CD8-positive, alpha-beta memory T cell (primary cell): ENCODE data around the gene MRPS25. TPM values are rescaled to one million over a fixed set of nuclear protein-coding genes. Genes with fewer than 3 reads are reported as not detected.

ENCODE experiments used
- CTCF ChIA-PET: fragments of 350-600 bp; sonication (Branson Sonifier 250); formaldehyde crosslinking; loops from one replicate; lab custom pipeline; 2021; ENCODE audit warnings: antibody characterized with exemption; lab: Charles Lee
- POLR2A ChIA-PET: fragments of 350-600 bp; sonication (Branson Sonifier 250); formaldehyde crosslinking; loops from one replicate; lab custom pipeline; 2021; ENCODE audit warnings: antibody characterized with exemption; lab: Charles Lee
- DNase-seq, 5 donors: peaks; one replicate each; pipeline versions ENCODE4 v3.0.0 to v3.0.0-alpha.2; 2020 to 2022; ENCODE audit warnings: mixed read lengths in 1 of 5
- H3K27ac ChIP-seq: one replicate; pipeline ENCODE4 v1.7.0; 2013; ENCODE audit warnings: low read depth, mild to moderate bottlenecking, low read length, moderate library complexity
- H3K27me3 ChIP-seq: 2 replicates; pipeline ENCODE4 v1.7.0; 2013; ENCODE audit warnings: low read length, mild to moderate bottlenecking; ENCODE audit not compliant: insufficient read depth, poor library complexity, severe bottlenecking
- H3K36me3 ChIP-seq: 2 replicates; pipeline ENCODE4 v1.7.0; 2013; ENCODE audit warnings: mild to moderate bottlenecking, low read length, moderate library complexity; ENCODE audit not compliant: insufficient read depth
- H3K4me1 ChIP-seq: 2 replicates; pipeline ENCODE4 v1.7.0; 2013; ENCODE audit warnings: mild to moderate bottlenecking, low read length, moderate library complexity; ENCODE audit not compliant: insufficient read depth
- H3K4me3 ChIP-seq: 2 replicates; pipeline ENCODE4 v1.7.0; 2013; ENCODE audit warnings: mild to moderate bottlenecking, low read length
- H3K9me3 ChIP-seq: 2 replicates; pipeline ENCODE4 v1.7.0; 2013; ENCODE audit warnings: mild to moderate bottlenecking, low read length
- H3K27ac Mint-ChIP-seq, 8 donors: one replicate each; pipeline ENCODE4 v1.8.0; 2020 to 2021; ENCODE audit warnings: mixed read lengths in 8 of 8, mild to moderate bottlenecking in 6 of 8, inconsistent platforms in 3 of 8, moderate library complexity in 3 of 8
- H3K27me3 Mint-ChIP-seq, 2 donors: one replicate each; pipeline ENCODE4 v1.8.0; 2020 to 2021; ENCODE audit warnings: mixed read lengths in 2 of 2, mild to moderate bottlenecking in 1 of 2, moderate library complexity in 1 of 2
- H3K36me3 Mint-ChIP-seq, 3 donors: one replicate each; pipeline ENCODE4 v1.8.0; 2020 to 2021; ENCODE audit warnings: mixed read lengths in 3 of 3, inconsistent platforms in 1 of 3, mild to moderate bottlenecking in 1 of 3
- H3K4me1 Mint-ChIP-seq, 3 donors: one replicate each; pipeline ENCODE4 v1.8.0; 2020 to 2021; ENCODE audit warnings: mixed read lengths in 3 of 3, inconsistent platforms in 1 of 3, mild to moderate bottlenecking in 1 of 3
- H3K4me3 Mint-ChIP-seq, 7 donors: one replicate each; pipeline ENCODE4 v1.8.0; 2020 to 2021; ENCODE audit warnings: mixed read lengths in 7 of 7, mild to moderate bottlenecking in 6 of 7, moderate library complexity in 4 of 7, inconsistent platforms in 2 of 7
- H3K9me3 Mint-ChIP-seq, 5 donors: one replicate each; pipeline ENCODE4 v1.8.0; 2020 to 2022; ENCODE audit warnings: mixed read lengths in 5 of 5, mild to moderate bottlenecking in 3 of 5, moderate library complexity in 2 of 5, inconsistent platforms in 1 of 5
- polyA plus RNA-seq: library from polyadenylated mRNA; unstranded; fragments of 300-500 nt; fragmentation: Illumina TruSeq; gene quantifications from one replicate; pipeline ENCODE4 v1.2.3, GENCODE V29; 2021
- total RNA-seq, 2 experiments: library from RNA; stranded (reverse); gene quantifications; one replicate each; pipeline ENCODE4 v1.2.3, GENCODE V29; 2021

MRPS25 gene
- 10 to 100 TPM; 82.7 to 84.7 TPM for total RNA-seq
- 20.2 TPM for polyA plus RNA-seq

GRCh38 chr3:15064835-15065549 lies at the start of gene MRPS25:
Gene MRPS25, minus strand, starts transcription at chr3:15065315. Its CDS starts 121 bp downstream, at chr3:15065194.
- Mint-ChIP-seq H3K36me3 (peaks cover 0 to 8% (median 0%) of the 10 kb centered on the region in 3 donors), H3K9me3 (no peaks in the 10 kb centered on the region), H3K4me1 (peaks cover 27 to 31% (median 31%) of the 10 kb centered on the region in 3 donors), H3K4me3 (peak within 1 kb of the TSS; percentile 93 to 99 (median 97)), H3K27me3 (no peaks in the 10 kb centered on the region), H3K27ac (peak within 1 kb of the TSS; percentile 85 to 98 (median 95))
- Histone ChIP-seq H3K4me1 (peaks cover 16% of the 10 kb centered on the region), H3K36me3 (no peaks in the 10 kb centered on the region), H3K9me3 (no peaks in the 10 kb centered on the region), H3K4me3 (peak within 1 kb of the TSS; percentile 65), H3K27me3 (no peaks in the 10 kb centered on the region), H3K27ac (peak within 1 kb of the TSS; percentile 83)
- ChIA-PET CTCF (interaction anchor here (0.9 to 2.4 kb wide), 8 partner anchors 10 to 144 kb away, joined by 3 to 11 read pairs (median 3); partner anchors contain the start of gene RBSN), POLR2A (interaction anchor here (0.6 to 2.6 kb wide), 7 partner anchors 10 to 1660 kb away, joined by 3 to 19 read pairs (median 3); partner anchors contain the start of genes CAPN7, CCDC174, NR2C2 and RBSN)
- peak; percentile 83 to 93 (median 85) for DNase-seq

GRCh38 chr3:15113884-15114283 lies 48.8 kb upstream of the MRPS25 start:
- H3K4me3 Mint-ChIP-seq = no peak overlapping the region
- DNase-seq = no peak
- no peaks in the 10 kb centered on the region for H3K36me3 ChIP-seq
- no peaks in the 10 kb centered on the region for H3K27me3 ChIP-seq
- no peaks in the 10 kb centered on the region for H3K36me3 Mint-ChIP-seq
- no peaks in the 10 kb centered on the region for H3K4me1 ChIP-seq
- POLR2A ChIA-PET = no interaction called here
- CTCF ChIA-PET = no interaction called here
- peaks cover 3 to 6% of the 10 kb centered on the region in 2 donors for H3K27me3 Mint-ChIP-seq
- H3K4me1 Mint-ChIP-seq = peaks cover 0 to 5% (median 0%) of the 10 kb centered on the region in 3 donors
- no peak overlapping the region for H3K4me3 ChIP-seq
- no peak overlapping the region for H3K27ac Mint-ChIP-seq
- H3K9me3 ChIP-seq = no peaks in the 10 kb centered on the region
- H3K27ac ChIP-seq = no peak overlapping the region
- H3K9me3 Mint-ChIP-seq = no peaks in the 10 kb centered on the region

- no peaks in the 10 kb centered on the region for H3K9me3 ChIP-seq
- POLR2A ChIA-PET = no interaction called here
- peaks cover 3 to 4% of the 10 kb centered on the region in 2 donors for H3K27me3 Mint-ChIP-seq
- no peaks in the 10 kb centered on the region for H3K27me3 ChIP-seq
- no peak overlapping the region for H3K27ac ChIP-seq
- no peak overlapping the region for H3K4me3 ChIP-seq
- CTCF ChIA-PET = no interaction called here
- H3K9me3 Mint-ChIP-seq = no peaks in the 10 kb centered on the region
- H3K4me1 ChIP-seq = no peaks in the 10 kb centered on the region
- H3K36me3 Mint-ChIP-seq = no peaks in the 10 kb centered on the region
- H3K27ac Mint-ChIP-seq = no peak overlapping the region
- no peaks in the 10 kb centered on the region for H3K36me3 ChIP-seq
- H3K4me1 Mint-ChIP-seq = peaks cover 0 to 2% (median 0%) of the 10 kb centered on the region in 3 donors
- DNase-seq = no peak
- no peak overlapping the region for H3K4me3 Mint-ChIP-seq
Measured at GRCh38 chr3:15113471-15113870, 48.4 kb upstream of the MRPS25 start.

GRCh38 chr3:15112011-15112410 lies 46.9 kb upstream of the MRPS25 start:
- H3K27me3 Mint-ChIP-seq = peaks cover 4 to 7% of the 10 kb centered on the region in 2 donors
- no peak for DNase-seq
- Histone ChIP-seq H3K27ac (no peak overlapping the region), H3K36me3 (no peaks in the 10 kb centered on the region), H3K9me3 (no peaks in the 10 kb centered on the region), H3K4me3 (no peak overlapping the region), H3K27me3 (no peaks in the 10 kb centered on the region), H3K4me1 (no peaks in the 10 kb centered on the region)
- H3K9me3 Mint-ChIP-seq = no peaks in the 10 kb centered on the region
- POLR2A ChIA-PET = no interaction called here
- peaks cover 0 to 4% (median 3%) of the 10 kb centered on the region in 3 donors for H3K4me1 Mint-ChIP-seq
- H3K4me3 Mint-ChIP-seq = no peak overlapping the region
- H3K27ac Mint-ChIP-seq = no peak overlapping the region
- CTCF ChIA-PET = no interaction called here
- H3K36me3 Mint-ChIP-seq = no peaks in the 10 kb centered on the region

- Histone ChIP-seq H3K27ac (no peak overlapping the region), H3K4me3 (no peak overlapping the region), H3K27me3 (no peaks in the 10 kb centered on the region), H3K36me3 (no peaks in the 10 kb centered on the region), H3K9me3 (no peaks in the 10 kb centered on the region), H3K4me1 (no peaks in the 10 kb centered on the region)
- Mint-ChIP-seq H3K27ac (no peak overlapping the region), H3K36me3 (no peaks in the 10 kb centered on the region), H3K4me1 (peaks cover 0 to 4% (median 3%) of the 10 kb centered on the region in 3 donors), H3K27me3 (peaks cover 4 to 16% of the 10 kb centered on the region in 2 donors), H3K4me3 (no peak overlapping the region), H3K9me3 (no peaks in the 10 kb centered on the region)
- ChIA-PET CTCF (interaction anchor here (5.9 kb wide), 1 partner anchor 7 kb away, joined by 44 read pairs; no protein-coding TSS in a partner anchor), POLR2A (no interaction called here)
- DNase-seq = no peak
Measured at GRCh38 chr3:15110206-15110605, 45.1 kb upstream of the MRPS25 start.

GRCh38 chr3:15108869-15109268 lies 43.8 kb upstream of the MRPS25 start:
- Histone ChIP-seq H3K27ac (no peak overlapping the region), H3K27me3 (no peaks in the 10 kb centered on the region), H3K4me1 (no peaks in the 10 kb centered on the region), H3K9me3 (no peaks in the 10 kb centered on the region), H3K4me3 (no peak overlapping the region), H3K36me3 (no peaks in the 10 kb centered on the region)
- H3K27ac Mint-ChIP-seq = no peak overlapping the region
- no peak overlapping the region for H3K4me3 Mint-ChIP-seq
- POLR2A ChIA-PET = no interaction called here
- no peaks in the 10 kb centered on the region for H3K36me3 Mint-ChIP-seq
- H3K9me3 Mint-ChIP-seq = no peaks in the 10 kb centered on the region
- peaks cover 0 to 4% (median 3%) of the 10 kb centered on the region in 3 donors for H3K4me1 Mint-ChIP-seq
- CTCF ChIA-PET = interaction anchor here (0.9 to 5.9 kb wide), 5 partner anchors 9 to 98 kb away, joined by 3 to 44 read pairs (median 3); no protein-coding TSS in a partner anchor
- H3K27me3 Mint-ChIP-seq = peaks cover 4 to 18% of the 10 kb centered on the region in 2 donors
- no peak for DNase-seq

GRCh38 chr3:15108082-15108545 lies 43.0 kb upstream of the MRPS25 start:
- no peaks in the 10 kb centered on the region for H3K27me3 ChIP-seq
- H3K36me3 Mint-ChIP-seq = no peaks in the 10 kb centered on the region
- no peak overlapping the region for H3K4me3 ChIP-seq
- H3K36me3 ChIP-seq = no peaks in the 10 kb centered on the region
- H3K4me1 Mint-ChIP-seq = peaks cover 0 to 4% (median 3%) of the 10 kb centered on the region in 3 donors
- H3K27me3 Mint-ChIP-seq = peaks cover 4 to 18% of the 10 kb centered on the region in 2 donors
- no peaks in the 10 kb centered on the region for H3K4me1 ChIP-seq
- peak overlapping the region in 2 of 8 donors; percentile 23 to 31 for H3K27ac Mint-ChIP-seq
- H3K27ac ChIP-seq = no peak overlapping the region
- CTCF ChIA-PET = interaction anchor here (0.6 to 5.9 kb wide), 9 partner anchors 9 to 299 kb away, joined by 3 to 44 read pairs (median 3); partner anchors contain the start of gene RBSN
- no peak overlapping the region for H3K4me3 Mint-ChIP-seq
- no peaks in the 10 kb centered on the region for H3K9me3 Mint-ChIP-seq
- POLR2A ChIA-PET = no interaction called here
- H3K9me3 ChIP-seq = no peaks in the 10 kb centered on the region
- peak; percentile 66 to 80 (median 69) for DNase-seq
